ENCODE data around the gene SOS1.

SOS1 gene

GRCh38 chr2:39069890-39070465, 50.9 kb downstream of the SOS1 start:
- no peak for TF ChIP-seq CTCF (IDR thresholded peaks at IDR 0.05; ENCODE audit: borderline replicate concordance, insufficient read depth, low read depth, low read length)
- H3K4me3 ChIP-seq (ENCODE audit: low read depth, low read length), result no peak overlapping the region

- H3K4me3 ChIP-seq (ENCODE audit: low read depth, low read length), result no peak overlapping the region
- no peak for TF ChIP-seq CTCF (IDR thresholded peaks at IDR 0.05; ENCODE audit: borderline replicate concordance, insufficient read depth, low read depth, low read length)
These were observed 51.7 kb downstream of the SOS1 start for GRCh38 chr2:39069136-39069515.

- no peak for TF ChIP-seq CTCF (IDR thresholded peaks at IDR 0.05; ENCODE audit: borderline replicate concordance, insufficient read depth, low read depth, low read length)
- no peak overlapping the region for H3K4me3 ChIP-seq (ENCODE audit: low read depth, low read length)
These were observed 52.3 kb downstream of the SOS1 start for GRCh38 chr2:39068299-39069135.

- no peak for TF ChIP-seq CTCF (IDR thresholded peaks at IDR 0.05; ENCODE audit: borderline replicate concordance, insufficient read depth, low read depth, low read length)
- H3K4me3 ChIP-seq (ENCODE audit: low read depth, low read length), result no peak overlapping the region
These were observed 55.2 kb downstream of the SOS1 start for GRCh38 chr2:39065616-39066015.

GRCh38 chr2:39062320-39062719, 58.5 kb downstream of the SOS1 start:
- TF ChIP-seq CTCF (IDR thresholded peaks at IDR 0.05; ENCODE audit: borderline replicate concordance, insufficient read depth, low read depth, low read length), result no peak
- H3K4me3 ChIP-seq (ENCODE audit: low read depth, low read length), result no peak overlapping the region

- TF ChIP-seq CTCF (IDR thresholded peaks at IDR 0.05; ENCODE audit: borderline replicate concordance, insufficient read depth, low read depth, low read length), result no peak
- H3K4me3 ChIP-seq (ENCODE audit: low read depth, low read length), result no peak overlapping the region
These were observed 59.6 kb downstream of the SOS1 start for GRCh38 chr2:39061280-39061679.

All from GM12875 (cell line).